ENCODE data around the gene MCTP2.
A peak's percentile ranks its signal among the peaks of the same experiment; 100 is the strongest.

The MCTP2 gene

GRCh38 chr15:94263341-94264273 lies 32.2 kb downstream of the MCTP2 start:
- DNase-seq (ENCODE audit: low spot score) = no peak

- no peak for DNase-seq (ENCODE audit: low spot score)
Measured at GRCh38 chr15:94265009-94265408, 33.6 kb downstream of the MCTP2 start.

- DNase-seq (ENCODE audit: low spot score) = no peak
Measured at GRCh38 chr15:94265982-94266381, 34.6 kb downstream of the MCTP2 start.

DNA sequence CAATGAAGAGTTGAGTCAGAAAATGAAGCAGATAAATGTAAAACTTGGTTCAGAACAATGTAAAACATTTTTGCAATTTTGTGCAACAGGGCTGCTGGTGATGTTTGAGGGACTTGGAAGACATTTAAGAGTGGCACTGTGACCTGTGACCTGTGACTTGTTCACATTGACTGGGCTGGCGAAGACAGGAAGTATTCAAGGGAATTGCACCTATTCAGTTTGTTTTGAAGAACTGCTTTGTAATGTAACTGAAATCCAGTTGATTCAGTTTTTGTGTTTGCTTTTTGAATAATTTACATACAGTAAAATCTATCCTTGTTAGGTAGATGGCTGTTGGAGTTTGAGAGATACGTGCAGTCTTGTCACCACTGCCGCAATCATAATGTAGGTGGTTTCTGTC lies 35.4 kb downstream of the MCTP2 start:
- no peak for DNase-seq (ENCODE audit: low spot score)

- DNase-seq (ENCODE audit: low spot score) = no peak
Measured at GRCh38 chr15:94269954-94270353, 38.6 kb downstream of the MCTP2 start.

GRCh38 chr15:94270570-94270969 lies 39.2 kb downstream of the MCTP2 start:
- DNase-seq (ENCODE audit: low spot score) = no peak

DNA sequence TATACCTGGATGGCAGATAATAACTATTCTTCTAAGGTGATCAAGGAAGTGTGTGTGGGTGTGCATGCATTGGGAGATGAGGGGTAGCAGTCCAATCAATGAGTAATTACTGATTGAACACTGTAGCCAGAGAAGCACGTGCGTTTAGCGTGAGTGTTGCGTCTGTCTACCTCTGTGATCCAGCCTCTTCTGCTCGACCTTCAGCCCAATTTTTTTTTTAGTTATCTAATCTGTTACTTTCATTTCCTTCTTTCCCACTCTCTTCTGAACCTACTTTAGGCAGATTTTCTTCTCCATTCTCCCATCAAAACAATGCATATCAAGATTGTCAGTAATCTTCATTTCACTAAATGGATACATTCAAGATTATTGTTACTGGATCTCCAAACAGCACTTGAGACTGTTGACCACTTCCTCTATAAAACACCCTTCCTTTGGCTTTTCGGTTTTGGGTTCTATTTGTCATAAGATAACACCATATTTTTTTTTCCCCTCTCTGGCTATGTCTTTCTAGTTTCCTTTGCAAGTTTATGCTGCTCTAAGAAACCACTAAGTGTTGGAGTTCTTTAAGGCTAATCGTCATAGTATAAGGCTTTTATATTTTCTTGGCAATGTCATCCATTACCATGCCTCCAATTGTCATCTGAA lies 41.0 kb downstream of the MCTP2 start:
- DNase-seq (ENCODE audit: low spot score) = peak; percentile 31

DNA sequence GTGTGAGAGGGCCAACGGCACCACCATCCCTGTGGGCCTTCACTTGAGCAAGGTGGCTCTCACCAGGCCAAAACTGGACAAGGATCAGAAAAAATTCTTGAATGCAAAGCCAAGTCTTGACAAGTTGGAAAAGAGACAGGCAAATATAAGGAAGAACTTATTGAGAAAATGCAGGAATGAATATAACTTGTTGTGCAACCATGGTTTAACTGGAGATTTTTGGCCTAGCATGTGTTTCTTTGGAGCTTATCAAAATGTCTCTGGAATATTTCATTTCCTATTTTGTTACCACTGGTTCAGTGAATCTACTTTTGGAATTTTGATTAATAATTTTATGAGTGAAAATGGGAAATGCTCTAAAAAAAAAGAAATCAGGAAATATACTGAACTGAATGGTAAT lies 42.5 kb downstream of the MCTP2 start:
- no peak for DNase-seq (ENCODE audit: low spot score)

DNA sequence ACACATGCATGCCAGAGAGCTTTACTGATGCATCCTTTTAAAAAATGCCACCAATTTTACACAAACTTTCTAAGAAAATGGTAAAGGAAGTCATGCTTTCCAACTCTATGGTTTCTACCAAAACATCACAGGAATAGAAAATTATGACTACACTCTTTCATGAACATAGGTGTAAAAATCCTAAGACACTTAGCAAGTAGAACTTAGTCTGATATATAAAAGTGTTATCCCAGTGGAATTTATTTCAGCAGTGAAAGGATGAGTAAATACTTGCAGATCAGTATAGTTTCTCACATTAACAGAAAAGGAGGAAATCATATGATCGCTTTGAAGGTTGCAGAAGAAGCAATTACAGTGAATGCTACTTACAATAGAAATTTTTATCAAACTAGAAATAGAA lies 43.4 kb downstream of the MCTP2 start:
- no peak for DNase-seq (ENCODE audit: low spot score)

GRCh38 chr15:94277485-94277884 lies 46.1 kb downstream of the MCTP2 start:
- DNase-seq (ENCODE audit: low spot score) = no peak

DNA sequence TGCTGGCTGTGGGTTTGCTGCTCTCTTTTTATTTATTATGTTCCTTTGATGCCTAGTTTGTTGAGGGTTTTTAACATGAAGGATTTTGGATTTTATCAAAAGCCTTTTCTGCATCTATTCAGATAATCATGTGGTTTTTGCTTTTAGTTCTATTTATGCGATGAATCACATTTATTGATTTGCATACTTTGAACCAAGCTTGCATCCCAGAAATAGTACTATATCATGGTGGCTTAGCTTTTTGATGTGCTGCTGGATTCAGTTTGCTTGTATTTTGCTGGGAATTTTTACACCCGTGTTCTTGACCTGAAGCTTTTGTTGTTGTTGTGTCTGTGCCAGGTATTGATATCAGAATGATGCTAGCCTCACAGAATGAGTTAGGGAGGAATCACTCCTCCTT lies 48.4 kb downstream of the MCTP2 start:
- no peak for DNase-seq (ENCODE audit: low spot score)

DNA sequence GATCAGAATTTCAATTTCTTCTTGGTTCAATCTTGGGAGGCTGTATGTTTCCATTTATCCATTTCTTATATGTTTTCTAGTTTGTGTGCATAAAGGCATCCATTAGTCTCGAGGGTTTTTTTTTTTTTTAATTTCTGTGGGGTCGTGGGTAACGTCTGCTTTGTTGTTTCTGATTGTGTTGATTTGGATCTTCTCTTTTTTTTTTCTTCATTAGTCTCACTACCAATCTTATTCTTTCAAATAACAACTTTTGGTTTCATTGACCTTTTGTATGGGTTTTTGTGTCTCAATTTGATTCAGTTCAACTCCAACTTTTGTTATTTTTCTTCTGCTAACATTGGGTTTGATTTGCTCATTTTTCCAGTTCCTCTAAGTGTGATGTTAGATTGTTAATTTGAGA lies 48.9 kb downstream of the MCTP2 start:
- no peak for DNase-seq (ENCODE audit: low spot score)

GRCh38 chr15:94282269-94283250 lies 51.2 kb downstream of the MCTP2 start:
- DNase-seq (ENCODE audit: low spot score) = no peak

GRCh38 chr15:94286583-94286982 lies 55.2 kb downstream of the MCTP2 start:
- no peak for DNase-seq (ENCODE audit: low spot score)

DNA sequence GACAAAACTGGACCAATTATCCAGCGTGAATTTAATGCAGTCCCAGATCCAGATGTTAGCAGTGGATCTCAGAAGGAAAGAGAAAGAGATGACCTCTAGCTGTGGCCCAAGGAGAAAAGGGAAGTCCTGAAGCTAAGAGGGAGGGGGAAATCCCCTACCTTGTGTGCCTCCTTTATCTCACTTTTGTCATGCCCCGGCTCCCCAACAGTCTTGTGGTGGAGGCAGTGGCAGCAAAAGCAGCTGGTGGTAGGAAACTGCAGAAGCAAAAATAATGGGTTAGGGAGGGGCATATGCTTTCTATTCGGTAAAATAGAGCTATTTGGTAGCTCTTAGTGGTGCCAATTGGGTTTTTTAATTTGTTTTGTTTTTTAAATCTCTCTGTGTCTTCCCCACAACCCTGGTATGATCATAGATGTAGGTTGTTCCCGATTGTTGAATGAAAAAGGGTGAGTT lies 56.5 kb downstream of the MCTP2 start:
- DNase-seq (ENCODE audit: low spot score) = peak; percentile 47

DNA sequence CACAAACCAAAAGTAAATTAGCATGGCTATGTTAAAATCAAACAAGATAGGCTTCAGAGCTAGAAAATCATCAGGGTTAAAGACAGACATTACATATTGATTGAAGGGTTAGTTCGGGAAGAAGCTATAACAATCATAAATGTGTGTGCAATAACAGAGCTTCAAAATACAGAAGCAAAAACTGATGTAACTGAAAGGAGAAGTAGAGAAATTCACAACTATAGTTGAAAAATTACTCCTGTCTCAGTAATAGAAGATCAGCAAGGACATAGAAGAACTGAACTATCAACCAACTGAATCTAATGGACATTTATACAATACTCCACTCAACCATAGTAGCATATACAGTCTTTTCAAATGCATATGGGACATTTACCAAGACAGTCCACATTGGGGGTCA lies 59.4 kb downstream of the MCTP2 start:
- DNase-seq (ENCODE audit: low spot score) = no peak

DNA sequence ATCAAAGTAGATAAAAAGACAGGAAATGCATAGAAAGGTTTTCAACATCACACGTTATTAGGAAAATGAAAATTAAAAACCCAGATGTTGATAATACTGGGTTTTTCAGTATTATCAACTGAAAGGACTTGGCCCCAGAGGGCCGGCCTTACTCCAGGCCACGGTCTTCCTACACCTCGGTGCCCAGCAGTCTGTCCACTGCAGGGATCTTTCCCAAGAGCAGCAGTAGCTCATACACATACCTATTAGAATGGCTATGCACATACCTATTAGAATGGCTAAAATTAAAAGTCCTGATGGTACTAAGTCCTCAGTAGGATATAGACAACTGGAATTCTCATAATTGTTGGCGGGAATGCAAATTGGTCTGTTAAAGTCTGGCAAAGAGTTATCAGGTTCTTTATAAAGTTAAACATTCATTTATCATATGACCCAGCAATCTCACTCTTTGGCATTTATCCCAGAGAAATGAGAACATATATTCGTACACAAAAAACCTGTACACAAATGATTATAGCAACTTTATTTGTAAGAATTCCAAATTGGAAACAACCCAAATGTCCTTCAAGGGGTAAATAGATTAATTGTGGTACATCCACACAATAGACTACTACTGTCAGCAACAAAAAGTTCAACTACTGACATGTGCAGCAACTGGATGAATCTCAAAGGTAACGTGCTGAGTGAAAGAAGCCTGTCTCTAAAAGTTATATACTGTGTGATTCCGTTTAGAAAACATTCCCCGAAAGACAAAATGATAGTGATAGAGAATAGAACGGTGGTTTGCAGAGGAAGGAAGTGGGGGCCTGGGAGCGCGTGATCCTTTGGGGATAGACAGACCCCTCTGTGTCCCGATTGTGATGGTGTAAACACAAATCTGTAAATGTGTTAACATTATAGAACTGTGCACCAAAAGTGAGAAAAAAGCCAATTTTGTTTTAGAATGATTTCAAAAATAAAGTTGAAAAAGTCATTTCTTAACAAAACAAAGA lies 62.3 kb downstream of the MCTP2 start:
- DNase-seq (ENCODE audit: low spot score) = no peak

DNA sequence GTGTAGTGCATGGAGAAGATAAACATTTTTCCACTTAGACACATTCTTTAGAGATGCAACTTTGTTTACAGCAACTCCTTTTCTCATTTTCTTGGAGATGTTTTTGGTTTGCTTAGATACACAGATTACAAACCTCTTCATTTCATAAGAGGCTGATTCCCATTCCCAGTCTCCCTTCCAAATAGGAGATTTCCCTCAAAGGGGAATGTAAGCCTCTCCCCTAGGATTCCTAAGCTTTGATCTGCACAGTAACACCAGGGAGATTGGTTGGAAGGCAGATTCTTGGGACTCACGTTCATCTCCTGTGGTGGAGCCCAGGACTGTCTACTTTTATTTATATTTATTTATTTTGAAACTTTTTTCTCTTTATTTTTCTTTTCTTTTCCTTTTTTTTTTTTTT lies 63.2 kb downstream of the MCTP2 start:
- no peak for DNase-seq (ENCODE audit: low spot score)

DNA sequence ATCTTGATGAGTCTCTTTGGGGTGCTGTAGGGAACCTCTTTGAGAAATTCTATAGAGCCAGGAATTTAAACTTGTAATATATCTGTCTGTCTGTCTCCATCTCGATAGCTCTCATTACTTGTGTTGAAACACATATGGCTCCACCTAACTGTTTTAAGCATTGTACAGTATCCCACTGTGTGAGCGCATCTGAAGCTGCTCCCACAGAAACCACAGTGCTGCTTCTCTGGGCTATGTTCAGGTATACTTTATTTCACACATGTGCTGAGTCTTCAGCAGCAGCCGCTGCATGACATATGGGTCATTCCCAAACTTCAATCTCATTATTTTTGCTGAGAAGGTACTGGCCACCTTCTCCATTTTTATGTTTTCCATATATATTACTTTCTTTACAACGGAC lies 63.9 kb downstream of the MCTP2 start:
- DNase-seq (ENCODE audit: low spot score) = no peak

- no peak for DNase-seq (ENCODE audit: low spot score)
Measured at GRCh38 chr15:94296717-94297116, 65.4 kb downstream of the MCTP2 start.

DNA sequence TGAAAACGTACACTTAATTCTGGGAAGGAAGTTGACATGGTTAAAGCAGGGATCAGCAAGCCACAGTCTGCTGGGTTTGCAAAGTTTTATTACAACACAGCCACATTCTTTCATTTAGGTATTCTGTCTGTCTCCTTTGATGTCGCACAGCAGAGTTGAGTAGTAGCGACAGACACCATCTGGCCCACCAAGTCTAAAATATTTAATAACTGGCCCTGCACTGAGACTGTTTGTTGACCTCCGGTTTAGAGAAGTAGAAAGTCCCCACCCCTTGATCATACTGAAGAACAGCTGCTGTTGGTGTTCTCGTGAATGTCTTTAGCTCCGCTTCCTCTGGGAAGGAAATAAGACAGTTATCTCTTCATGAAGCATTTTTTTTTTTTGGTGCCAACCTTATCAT lies 66.2 kb downstream of the MCTP2 start:
- no peak for DNase-seq (ENCODE audit: low spot score)

Data from CD4-positive, alpha-beta T cell treated with Interleukin-15 for 4 hours (primary cell).